ENCODE data around the gene SLC7A14.

SLC7A14 gene

DNA sequence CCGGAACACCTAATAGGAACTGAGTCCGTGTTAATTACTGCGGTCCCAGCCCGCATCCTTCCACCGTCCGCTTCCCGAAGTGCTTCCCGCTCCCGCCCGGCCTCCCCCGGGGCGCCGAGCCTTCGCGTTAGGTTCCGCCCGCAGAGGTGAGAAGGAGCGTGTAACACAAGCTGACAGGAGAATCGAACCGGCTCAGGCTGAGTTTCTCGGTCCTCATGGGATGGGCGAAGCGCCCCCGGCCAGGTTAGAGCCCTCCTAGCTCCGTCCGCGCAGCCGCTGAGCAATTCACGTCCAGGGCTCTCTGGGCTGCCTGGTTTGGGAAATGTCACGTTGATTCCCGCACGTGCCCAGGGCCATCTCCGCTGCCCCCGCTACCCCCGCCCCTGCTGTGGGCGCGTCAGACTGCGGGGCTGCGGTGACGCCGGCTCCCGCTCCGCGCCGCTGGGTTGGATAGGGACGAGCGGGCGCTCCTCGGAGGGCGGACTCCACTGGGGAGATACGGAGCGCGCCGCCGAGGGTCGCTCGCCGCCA is 166.3 kb downstream of the SLC7A14 start:
- no peak for ATAC-seq
- TF ChIP-seq, protein P1, sequence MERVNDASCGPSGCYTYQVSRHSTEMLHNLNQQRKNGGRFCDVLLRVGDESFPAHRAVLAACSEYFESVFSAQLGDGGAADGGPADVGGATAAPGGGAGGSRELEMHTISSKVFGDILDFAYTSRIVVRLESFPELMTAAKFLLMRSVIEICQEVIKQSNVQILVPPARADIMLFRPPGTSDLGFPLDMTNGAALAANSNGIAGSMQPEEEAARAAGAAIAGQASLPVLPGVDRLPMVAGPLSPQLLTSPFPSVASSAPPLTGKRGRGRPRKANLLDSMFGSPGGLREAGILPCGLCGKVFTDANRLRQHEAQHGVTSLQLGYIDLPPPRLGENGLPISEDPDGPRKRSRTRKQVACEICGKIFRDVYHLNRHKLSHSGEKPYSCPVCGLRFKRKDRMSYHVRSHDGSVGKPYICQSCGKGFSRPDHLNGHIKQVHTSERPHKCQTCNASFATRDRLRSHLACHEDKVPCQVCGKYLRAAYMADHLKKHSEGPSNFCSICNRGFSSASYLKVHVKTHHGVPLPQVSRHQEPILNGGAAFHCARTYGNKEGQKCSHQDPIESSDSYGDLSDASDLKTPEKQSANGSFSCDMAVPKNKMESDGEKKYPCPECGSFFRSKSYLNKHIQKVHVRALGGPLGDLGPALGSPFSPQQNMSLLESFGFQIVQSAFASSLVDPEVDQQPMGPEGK (CRISPR knock-in tag; IDR thresholded peaks at IDR 0.05; ENCODE audit: borderline replicate concordance), result no peak
- TF ChIP-seq, protein P2, sequence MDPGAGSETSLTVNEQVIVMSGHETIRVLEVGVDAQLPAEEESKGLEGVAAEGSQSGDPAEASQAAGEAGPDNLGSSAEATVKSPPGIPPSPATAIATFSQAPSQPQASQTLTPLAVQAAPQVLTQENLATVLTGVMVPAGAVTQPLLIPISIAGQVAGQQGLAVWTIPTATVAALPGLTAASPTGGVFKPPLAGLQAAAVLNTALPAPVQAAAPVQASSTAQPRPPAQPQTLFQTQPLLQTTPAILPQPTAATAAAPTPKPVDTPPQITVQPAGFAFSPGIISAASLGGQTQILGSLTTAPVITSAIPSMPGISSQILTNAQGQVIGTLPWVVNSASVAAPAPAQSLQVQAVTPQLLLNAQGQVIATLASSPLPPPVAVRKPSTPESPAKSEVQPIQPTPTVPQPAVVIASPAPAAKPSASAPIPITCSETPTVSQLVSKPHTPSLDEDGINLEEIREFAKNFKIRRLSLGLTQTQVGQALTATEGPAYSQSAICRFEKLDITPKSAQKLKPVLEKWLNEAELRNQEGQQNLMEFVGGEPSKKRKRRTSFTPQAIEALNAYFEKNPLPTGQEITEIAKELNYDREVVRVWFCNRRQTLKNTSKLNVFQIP (CRISPR knock-in tag; IDR thresholded peaks at IDR 0.05; ENCODE audit: borderline replicate concordance, low read depth), result no peak
- TF ChIP-seq PPARA (CRISPR knock-in tag; IDR thresholded peaks at IDR 0.05; ENCODE audit: borderline replicate concordance), result no peak
- no peak for TF ChIP-seq ZNF565 (CRISPR knock-in tag; conservative IDR thresholded peaks at IDR 0.05; ENCODE audit: low read depth)
- TF ChIP-seq, protein P3, sequence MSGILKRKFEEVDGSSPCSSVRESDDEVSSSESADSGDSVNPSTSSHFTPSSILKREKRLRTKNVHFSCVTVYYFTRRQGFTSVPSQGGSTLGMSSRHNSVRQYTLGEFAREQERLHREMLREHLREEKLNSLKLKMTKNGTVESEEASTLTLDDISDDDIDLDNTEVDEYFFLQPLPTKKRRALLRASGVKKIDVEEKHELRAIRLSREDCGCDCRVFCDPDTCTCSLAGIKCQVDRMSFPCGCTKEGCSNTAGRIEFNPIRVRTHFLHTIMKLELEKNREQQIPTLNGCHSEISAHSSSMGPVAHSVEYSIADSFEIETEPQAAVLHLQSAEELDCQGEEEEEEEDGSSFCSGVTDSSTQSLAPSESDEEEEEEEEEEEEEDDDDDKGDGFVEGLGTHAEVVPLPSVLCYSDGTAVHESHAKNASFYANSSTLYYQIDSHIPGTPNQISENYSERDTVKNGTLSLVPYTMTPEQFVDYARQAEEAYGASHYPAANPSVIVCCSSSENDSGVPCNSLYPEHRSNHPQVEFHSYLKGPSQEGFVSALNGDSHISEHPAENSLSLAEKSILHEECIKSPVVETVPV (CRISPR knock-in tag; IDR thresholded peaks at IDR 0.05), result no peak
- TF ChIP-seq ZNF70 (CRISPR knock-in tag; IDR thresholded peaks at IDR 0.05), result no peak
- no peak for TF ChIP-seq TOX (CRISPR knock-in tag; IDR thresholded peaks at IDR 0.05; ENCODE audit: borderline replicate concordance)
- TF ChIP-seq GLIS3 (CRISPR knock-in tag; IDR thresholded peaks at IDR 0.05), result no peak
- no peak for TF ChIP-seq ZNF8 (CRISPR knock-in tag; IDR thresholded peaks at IDR 0.05)
- no peak for TF ChIP-seq ESRRG (CRISPR knock-in tag; IDR thresholded peaks at IDR 0.05)
- TF ChIP-seq, protein P4, sequence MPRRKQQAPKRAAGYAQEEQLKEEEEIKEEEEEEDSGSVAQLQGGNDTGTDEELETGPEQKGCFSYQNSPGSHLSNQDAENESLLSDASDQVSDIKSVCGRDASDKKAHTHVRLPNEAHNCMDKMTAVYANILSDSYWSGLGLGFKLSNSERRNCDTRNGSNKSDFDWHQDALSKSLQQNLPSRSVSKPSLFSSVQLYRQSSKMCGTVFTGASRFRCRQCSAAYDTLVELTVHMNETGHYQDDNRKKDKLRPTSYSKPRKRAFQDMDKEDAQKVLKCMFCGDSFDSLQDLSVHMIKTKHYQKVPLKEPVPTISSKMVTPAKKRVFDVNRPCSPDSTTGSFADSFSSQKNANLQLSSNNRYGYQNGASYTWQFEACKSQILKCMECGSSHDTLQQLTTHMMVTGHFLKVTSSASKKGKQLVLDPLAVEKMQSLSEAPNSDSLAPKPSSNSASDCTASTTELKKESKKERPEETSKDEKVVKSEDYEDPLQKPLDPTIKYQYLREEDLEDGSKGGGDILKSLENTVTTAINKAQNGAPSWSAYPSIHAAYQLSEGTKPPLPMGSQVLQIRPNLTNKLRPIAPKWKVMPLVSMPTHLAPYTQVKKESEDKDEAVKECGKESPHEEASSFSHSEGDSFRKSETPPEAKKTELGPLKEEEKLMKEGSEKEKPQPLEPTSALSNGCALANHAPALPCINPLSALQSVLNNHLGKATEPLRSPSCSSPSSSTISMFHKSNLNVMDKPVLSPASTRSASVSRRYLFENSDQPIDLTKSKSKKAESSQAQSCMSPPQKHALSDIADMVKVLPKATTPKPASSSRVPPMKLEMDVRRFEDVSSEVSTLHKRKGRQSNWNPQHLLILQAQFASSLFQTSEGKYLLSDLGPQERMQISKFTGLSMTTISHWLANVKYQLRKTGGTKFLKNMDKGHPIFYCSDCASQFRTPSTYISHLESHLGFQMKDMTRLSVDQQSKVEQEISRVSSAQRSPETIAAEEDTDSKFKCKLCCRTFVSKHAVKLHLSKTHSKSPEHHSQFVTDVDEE (CRISPR knock-in tag; IDR thresholded peaks at IDR 0.05), result no peak
- no peak for TF ChIP-seq CSDC2 (CRISPR knock-in tag; IDR thresholded peaks at IDR 0.05)
- no peak for TF ChIP-seq BACH2 (CRISPR knock-in tag; IDR thresholded peaks at IDR 0.05; ENCODE audit: borderline replicate concordance)

DNA sequence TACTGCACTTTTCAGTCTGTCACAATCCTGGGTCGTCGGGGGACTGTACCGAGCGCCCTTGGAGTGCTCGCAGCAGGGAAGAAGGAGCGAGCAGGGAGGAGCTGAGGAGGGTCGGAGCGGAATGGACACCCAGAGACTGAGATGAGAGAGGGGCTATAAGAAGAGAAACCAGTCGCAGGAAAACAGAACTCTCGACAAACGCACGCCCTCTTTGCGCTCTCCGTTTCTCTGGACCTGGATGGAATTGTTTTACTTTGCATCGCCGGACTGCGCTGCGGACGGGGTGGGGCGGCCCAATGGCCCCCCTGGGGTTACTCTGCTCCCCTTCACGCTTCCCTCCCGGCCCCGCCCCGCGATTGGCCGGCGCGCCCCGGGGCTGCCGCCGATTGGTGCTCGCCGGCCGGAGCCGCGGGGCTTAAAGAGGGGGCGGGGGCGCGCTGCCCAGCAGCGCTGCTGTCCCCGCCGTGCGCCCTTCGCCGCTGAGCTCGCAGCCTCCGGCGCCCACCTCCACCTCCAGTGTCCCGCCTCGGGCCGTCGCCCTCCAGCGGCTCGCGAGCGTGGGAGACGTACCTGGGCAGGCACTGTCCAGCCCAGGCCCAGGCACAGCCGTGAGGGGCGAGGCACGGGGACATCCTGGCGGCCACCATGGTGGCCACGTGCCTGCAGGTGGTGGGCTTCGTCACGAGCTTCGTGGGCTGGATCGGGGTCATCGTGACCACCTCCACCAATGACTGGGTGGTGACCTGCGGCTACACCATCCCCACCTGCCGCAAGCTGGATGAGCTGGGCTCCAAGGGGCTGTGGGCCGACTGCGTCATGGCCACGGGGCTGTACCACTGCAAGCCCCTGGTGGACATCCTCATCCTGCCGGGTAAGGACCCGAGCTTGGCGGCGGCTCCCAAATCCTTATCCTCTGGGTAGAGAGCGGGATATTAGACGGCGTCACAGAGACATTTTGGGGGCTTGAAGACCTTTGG is 167.2 kb downstream of the SLC7A14 start, which contains the start of gene CLDN11:
TSS of gene CLDN11 (plus strand) at position 447 of the 977 bp plus-strand sequence. CDS start at position 646, 199 bp downstream.
- ATAC-seq, result peak; percentile 80
- TF ChIP-seq, protein P1 (CRISPR knock-in tag; IDR thresholded peaks at IDR 0.05; ENCODE audit: borderline replicate concordance), result peak; percentile 30; the same call in 1 of the 2 replicates
- TF ChIP-seq TOX (CRISPR knock-in tag; IDR thresholded peaks at IDR 0.05; ENCODE audit: borderline replicate concordance), result no peak

DNA sequence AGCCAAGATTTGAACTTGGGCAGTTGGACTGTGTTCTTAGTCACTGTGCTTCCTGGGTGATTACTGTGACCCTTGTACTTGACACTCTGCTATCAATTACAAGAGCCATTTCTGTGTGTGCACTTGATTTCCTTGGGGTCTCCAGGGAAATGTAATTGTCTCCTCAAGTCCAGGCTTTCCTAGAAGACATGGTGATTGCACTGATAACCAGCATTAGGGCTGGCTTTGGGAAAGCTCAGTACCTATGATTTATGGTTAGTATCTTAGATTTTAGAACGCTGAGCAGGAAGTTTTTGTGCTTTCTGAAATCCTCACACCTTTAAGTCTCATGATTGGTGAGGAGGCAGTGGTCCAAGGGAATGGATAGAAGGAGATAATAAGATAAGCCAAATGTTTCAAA is 168.8 kb downstream of the SLC7A14 start:
- no peak for TF ChIP-seq RARB (CRISPR knock-in tag; IDR thresholded peaks at IDR 0.05)
- no peak for ATAC-seq

DNA sequence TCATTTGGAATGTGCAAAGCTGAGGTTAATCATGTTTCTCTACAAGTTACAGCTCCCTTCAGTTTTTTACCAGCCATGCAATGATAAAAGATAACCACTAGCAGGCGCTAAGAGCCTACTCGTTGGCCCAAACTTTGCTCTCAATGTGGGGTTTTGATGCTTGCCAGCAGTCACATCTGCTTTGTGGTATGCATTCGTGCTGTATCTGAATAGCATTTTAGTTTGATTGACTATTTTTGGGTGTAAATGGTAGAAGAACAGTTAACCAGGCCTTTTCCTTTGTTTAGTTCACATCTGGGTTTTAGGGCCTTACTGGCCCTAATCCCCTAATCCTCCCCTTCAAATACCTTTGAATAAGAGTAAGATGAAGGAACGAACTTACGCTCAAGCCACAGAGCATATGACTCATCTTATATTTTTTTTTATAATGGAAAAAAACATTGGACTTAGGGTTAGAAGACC is 171.6 kb downstream of the SLC7A14 start:
- peak; percentile 76 for ATAC-seq
- 0 out of 2 replicates have a peak, but pooled peaks have one; percentile 65 for TF ChIP-seq ZFP3 (CRISPR knock-in tag; IDR thresholded peaks at IDR 0.05)
- no peak for TF ChIP-seq PPARA (CRISPR knock-in tag; IDR thresholded peaks at IDR 0.05; ENCODE audit: borderline replicate concordance)
- TF ChIP-seq, protein P2 (CRISPR knock-in tag; IDR thresholded peaks at IDR 0.05; ENCODE audit: borderline replicate concordance, low read depth), result no peak
- no peak for TF ChIP-seq ZC3H10 (CRISPR knock-in tag; IDR thresholded peaks at IDR 0.05)

All from SK-N-SH treated with all-trans-retinoic acid at 6 μM for 48 hours (cell line).